Stomach (tissue), 4 donors: ENCODE data around the gene ABI3BP.

Experiments
- CTCF ChIP-seq, 7 experiments: fragments of 450-650 bp in 4 of 7; fragments of 200-600 bp in 3 of 7; sonication (generic) in 3 of 7; IDR thresholded peaks; one replicate each; pipeline ENCODE4 v1.5.1; 2016 to 2019; ENCODE audit warnings: antibody characterized with exemption in 7 of 7, control low read depth in 2 of 7, mild to moderate bottlenecking in 1 of 7
- EP300 ChIP-seq: sonication (generic); formaldehyde crosslinking; IDR thresholded peaks from one replicate; pipeline ENCODE4 v1.6.1; 2017; ENCODE audit warnings: antibody characterized with exemption
- POLR2A ChIP-seq, 4 donors: fragments of 450-650 bp; IDR thresholded peaks; one replicate each; pipeline ENCODE4 v1.6.1; 2016; ENCODE audit warnings: antibody characterized with exemption in 4 of 4, control low read depth in 2 of 4, mild to moderate bottlenecking in 1 of 4, moderate library complexity in 1 of 4
- POLR2AphosphoS5 ChIP-seq, 3 donors: sonication (generic); formaldehyde crosslinking; IDR thresholded peaks; one replicate each; pipeline ENCODE4 v1.6.1; 2016; ENCODE audit warnings: antibody characterized with exemption in 3 of 3

GRCh38 chr3:100745617-100746016 lies 247.6 kb downstream of the ABI3BP start:
- no peak for TF ChIP-seq EP300
- TF ChIP-seq CTCF (IDR thresholded peaks at IDR 0.05): no peak
- TF ChIP-seq POLR2A (IDR thresholded peaks at IDR 0.05): no peak
- TF ChIP-seq POLR2AphosphoS5 (IDR thresholded peaks at IDR 0.05): no peak
